NCI-H526 (cell line): ENCODE data around the gene MAP4K3.

Source experiments
- DNase-seq, 2 experiments: peaks; one replicate each; lab custom pipeline; 2025; lab: John Stamatoyannopoulos, UW

MAP4K3 gene

DNA sequence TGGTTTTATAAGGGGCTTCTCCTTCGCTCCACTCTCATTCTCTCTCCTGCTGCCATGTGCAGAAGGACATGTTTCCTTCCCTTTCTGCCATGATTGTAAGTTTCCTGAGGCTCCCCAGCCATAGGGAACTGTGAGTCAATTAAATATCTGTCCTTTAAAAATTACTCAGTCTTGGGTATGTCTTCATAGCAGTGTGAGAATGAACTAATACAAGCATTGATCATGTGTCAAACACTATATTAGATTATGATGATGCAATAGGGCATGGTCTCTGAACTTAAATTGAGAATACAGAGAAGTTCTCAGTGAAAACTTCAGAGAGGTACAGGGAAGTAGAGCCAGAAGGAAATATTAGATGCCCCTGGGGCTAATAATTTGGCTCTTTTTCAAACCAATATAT lies 5.9 kb upstream of the MAP4K3 start:
- no peak for DNase-seq

DNA sequence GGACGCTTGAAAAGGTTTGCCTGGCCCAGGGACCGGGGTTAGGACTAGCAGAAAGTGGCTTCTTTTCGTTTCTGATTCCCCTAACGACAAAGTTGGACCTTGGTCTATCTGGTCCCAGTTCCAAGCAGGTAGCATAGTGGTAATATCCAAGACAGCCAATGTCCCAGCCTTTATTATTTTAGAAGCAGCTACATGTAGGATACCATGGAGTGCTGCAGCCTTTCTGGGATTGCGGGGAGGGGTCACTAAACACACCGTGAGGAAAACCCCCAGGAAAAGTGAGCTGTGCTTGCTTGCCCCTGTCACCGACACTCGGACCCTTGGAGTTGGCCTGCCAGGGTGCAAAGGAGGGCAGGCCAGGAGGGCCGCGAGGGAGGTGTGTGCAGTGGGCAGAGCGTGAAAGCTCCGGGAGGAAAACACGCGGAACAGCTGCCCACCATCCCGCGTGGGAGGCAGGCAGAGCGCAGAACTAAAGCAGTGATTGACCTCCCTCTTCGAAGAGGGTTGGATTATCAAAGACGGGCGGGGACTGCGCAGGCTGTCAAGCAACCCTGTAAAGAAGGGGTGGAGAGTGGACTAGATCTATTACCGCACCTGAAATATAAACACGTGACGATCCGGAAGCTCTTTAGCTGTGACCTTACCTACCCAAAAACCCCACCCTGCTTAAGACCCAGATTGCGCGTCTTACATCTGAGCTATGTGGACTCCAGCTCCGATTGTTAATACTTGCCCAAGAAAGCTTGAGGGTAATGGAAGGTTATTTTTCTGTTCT lies 624 bp upstream of the MAP4K3 start:
- peak; percentile 71 to 75 for DNase-seq

DNA sequence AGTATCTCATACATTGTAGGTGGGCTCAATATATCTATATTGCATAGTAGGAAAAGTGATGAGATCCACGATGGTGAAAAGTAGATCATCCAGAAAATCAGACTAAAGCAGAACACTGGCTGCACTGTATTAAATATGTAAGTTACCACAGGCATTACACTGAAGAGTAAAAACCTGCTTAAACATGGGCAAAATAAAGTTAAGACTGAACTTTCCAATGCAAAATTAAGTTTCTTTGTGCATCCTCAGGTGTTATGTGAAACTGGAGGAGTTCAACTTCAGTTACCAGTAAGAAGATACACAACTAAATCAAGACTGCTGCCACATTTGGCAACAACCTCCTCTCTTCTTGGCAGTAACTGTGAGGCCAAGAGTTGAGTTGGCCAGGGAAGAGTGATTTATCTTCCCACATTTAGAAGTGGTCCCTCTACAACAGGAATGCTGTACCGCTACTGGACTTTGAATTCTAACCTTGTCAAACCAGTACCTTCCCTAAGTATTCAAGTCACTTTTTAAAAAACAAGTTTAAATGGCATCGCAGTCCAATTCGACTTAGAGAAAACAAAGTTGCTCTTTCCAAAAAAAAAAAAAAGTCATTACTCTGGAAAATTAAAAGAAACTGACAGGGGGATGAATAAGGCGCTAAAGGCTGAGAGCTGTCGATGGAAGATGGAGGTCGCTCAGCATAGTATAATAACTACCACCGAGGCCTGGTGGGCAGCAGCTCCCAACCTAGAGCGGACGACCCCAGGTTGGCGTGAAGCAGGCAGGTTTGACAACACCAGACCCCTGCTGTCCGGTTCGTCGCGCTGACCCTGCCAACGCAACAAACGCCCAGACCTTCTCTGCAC lies 1.1 kb downstream of the MAP4K3 start:
- peak in 1 of 2 experiments; percentile 26 for DNase-seq

DNA sequence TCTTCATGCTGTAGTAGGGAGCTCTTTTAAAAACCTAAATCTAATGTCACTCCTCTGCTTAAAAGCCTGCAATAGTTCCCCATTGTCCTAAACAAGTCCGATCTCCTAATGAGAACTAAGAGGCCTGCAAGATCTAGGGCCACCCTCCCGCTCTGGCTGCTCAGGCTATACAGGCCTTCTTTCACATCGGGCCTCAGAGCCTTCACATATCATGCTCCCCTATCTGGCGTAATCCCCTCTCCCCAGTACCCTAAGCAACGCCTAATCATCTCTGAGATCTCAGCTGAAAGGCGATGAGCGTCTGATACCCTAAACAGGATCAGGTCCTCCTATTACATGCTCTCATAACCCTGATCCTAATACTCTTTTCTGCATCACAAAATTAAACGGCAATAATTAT lies 1.9 kb downstream of the MAP4K3 start:
- peak in 1 of 2 experiments; percentile 22 for DNase-seq

DNA sequence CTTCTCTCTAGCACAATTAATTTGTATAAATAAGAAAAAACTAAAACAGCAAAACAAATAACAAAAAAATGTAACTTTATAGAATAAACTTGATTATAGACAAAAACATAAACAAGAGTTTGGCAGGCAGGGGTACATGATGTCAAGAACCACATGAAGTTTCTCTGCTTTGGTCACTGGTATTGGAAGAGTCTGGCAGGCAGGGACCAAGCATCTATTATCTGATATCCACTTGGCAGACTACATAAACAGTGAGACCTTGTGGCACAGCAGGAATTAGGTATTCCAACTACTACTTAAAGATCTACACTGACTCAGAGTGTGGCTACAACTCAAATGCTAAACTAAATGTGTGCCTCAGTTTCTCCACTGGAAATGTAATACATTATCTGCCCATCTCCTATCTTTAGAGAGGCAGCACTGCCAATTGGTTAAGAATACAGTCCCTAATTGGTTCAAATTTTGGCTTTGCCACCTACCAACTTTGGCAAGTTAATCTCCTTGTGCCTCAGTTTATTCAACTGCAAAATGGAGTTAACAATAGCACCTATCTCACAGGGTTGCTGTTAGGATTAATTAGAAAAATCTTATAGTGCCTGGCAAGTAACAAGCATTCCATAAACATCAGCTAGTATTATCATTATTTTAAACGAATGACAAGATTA lies 2.7 kb downstream of the MAP4K3 start:
- DNase-seq: no peak

DNA sequence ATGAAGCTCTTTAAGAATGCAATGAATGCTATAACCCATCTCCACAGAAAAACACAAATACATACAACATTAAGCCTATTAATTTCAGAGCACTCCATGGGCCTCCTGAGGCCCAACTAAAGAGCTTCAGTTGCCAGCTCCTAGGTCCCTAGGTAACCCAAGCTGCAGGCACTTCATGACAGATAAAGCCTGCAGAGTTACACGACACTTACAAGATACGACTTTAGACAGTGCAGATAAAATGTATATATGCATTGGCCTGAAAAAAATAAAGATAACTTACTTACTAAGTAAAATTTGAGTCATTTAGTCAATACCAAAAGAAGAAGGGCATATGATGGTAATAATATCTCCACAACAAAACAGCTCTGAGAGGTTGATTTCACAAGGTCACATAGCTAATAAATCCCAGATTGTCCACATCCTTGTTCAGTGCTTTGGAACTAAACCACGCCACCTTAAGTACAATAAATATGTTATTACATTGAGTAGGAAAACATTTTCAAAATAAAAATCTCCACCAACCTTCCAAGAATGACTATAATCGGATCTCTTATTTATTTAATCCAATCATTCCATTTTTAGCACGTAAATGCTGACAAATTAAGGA lies 3.4 kb downstream of the MAP4K3 start:
- no peak for DNase-seq

DNA sequence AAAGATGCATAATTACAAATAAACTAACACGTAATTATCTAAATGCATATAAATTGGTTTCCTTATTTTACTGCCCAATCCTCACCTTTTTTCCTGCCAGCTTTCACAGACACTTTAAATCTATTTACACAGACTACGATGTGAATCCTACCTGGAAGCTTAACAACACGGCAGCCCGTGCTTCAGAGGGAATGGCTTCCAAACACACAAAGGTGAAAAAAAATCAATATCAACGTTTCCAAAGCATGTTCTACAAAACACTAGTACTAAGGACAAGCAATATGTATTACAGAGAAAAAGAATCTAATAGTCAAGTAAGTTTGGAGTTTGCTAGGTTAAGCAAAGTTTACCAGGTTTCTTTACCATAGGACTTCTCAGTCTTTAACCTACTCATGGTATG lies 4.4 kb downstream of the MAP4K3 start:
- no peak for DNase-seq

DNA sequence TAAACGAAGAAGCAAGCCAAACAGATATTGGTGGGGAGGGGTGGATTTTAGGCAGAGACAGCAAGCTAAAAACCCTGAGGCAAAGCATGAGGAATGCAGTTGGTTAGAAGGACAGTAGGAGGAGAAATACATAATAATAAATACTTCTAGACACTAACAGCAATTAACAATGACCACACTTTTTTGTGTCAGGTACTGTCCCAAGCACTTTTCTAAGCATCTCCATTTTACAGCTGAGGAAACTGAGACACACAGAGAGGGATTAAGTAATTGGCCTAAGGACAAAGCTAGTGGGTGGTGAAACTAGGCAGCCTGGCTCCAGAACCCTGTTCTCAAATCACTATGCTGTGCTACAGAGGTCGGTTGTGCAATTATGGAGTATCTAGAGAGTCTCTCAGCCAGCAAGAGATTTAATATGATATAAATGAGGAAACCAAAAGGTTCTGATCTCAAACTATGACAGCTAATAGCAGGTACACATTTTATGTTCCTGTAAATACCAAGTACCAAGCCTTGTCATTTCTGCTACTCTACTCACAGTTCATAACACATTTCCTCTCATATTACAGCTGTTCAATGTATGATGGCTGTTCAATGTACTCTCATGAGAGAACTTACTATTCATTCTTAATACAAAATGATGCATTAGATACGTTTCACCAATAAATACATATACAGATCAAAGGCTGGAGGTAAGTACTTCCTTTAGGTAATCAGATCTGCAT lies 5.3 kb downstream of the MAP4K3 start:
- DNase-seq: no peak

DNA sequence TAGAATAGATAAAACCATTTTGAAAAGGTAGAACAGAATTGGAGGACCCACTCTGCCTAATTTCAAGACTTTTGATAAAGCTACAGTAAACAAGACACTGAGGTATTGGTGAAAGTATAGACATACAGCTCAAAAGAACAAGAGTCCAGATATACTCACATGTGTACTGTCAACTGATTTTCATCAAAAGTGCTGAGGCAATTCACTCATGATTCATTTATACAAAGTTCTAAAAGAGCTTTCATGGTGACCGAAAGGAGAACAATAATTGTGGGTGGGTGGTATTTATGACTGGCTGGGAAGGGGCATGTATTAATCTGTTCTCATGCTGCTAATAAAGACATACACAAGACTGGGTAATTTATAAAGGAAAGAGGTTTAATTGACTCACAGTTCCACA lies 7.3 kb downstream of the MAP4K3 start:
- DNase-seq: no peak

DNA sequence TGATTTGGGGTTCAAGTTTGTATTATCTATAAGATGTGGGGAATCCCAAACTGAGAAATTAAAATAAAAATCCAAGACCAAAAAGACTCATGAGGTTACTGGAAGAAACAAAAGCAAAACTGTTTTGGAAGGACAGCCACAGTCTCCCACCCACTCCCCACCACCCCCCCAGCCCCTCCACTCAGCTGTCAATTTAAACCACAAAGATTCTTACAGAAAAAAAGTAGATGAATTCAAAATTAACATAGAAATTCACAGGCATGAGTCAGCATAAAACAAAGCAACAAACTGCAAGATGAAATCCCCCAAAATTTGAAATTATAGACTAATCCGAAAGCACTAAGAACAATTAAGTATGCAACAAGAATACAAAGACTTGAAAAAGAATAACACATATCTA lies 12.1 kb downstream of the MAP4K3 start:
- DNase-seq: no peak

DNA sequence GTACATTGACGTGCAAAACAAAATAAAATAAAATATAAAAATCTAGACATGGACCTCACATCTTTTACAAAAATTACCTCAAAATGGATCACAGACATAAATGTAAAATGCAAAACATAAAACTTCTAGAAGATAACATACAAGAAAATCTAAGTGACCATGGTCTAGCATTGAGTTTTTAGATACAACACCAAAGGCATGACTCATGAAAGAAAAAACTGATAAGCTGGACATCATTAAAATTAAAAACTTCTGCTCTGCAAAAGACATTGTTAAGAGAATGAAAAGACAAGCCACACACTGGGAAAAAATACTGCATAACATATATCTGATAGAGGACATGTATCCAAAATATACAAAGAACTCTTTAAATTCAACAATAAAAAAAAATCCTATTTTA lies 14.4 kb downstream of the MAP4K3 start:
- no peak for DNase-seq

DNA sequence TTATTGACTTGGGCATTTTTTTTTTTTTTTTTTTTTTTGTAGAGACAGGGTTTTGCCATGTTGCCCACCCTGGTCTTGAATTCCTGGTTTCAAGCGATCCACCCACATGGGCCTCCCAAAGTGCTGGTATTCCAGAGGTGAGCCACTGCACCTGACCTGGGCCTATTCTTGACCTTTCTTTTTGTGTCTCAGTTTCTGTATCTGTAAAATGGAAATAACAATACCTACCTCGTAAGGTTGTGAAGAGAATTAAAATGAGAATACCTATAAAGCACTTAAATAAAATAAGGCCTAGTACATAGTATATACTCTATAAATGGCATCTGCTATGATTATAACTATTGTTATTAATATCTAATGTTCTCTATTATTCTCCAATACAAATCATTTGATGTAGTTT lies 15.7 kb downstream of the MAP4K3 start:
- no peak for DNase-seq

DNA sequence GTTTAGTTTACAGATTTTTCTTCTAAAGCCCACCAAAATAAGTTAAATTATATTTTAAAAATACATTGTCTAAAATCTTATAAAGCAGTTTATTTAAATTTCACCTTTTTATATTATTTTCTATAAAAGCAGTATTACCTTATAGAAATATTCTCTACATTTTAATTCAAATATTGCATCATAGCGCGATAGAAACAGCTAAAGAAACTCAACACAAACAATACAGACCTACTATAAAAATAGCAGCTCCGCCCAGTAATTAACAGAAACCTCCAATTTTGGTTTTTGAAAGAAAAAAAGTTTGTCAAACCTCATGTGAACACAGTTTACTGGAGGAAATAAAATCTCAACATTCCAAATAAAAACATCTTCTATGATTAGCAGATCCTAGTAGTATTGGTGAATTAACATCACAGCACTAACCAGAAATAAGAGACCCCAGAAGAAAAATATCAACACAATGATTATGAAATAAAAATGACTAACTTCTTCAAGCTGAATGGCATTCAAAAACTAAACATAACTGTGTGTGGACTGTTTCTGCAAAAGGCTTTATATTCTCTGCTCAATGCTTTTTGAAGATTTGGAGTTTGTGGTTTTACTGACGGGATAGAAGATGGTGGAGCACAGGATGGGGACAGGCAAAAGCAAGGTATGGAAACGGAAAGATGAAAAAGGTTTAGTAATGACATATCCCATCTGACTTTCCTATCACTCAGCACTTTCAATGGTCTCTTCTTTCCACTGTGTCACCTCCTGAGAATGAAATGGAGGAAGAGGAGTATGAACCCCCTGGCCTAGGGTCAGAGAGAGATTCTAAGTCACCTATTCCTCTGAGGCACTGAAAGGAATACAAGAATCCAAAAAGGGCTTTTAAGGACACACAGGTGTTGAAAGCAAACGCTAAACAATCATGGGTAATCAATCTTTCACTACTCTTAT lies 17.5 kb downstream of the MAP4K3 start:
- DNase-seq: no peak

DNA sequence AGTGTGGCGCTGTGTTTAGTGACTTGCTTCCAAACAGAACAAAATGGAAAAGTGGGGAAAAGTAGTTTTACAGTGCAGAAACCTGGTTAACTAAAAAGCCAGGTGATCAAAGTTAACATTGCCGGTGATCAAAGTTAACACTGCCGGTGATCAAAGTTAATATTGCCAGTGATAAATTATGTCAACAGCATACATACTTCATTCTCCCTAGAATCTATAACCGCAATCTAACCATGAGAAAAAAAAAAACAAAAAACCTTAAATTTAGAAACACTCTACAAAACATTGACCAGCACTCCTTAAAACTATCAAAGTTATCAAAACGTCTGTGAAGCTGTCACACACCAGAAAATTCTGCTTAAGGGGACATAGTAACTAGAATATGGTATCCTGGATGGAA lies 18.6 kb downstream of the MAP4K3 start:
- DNase-seq: no peak

DNA sequence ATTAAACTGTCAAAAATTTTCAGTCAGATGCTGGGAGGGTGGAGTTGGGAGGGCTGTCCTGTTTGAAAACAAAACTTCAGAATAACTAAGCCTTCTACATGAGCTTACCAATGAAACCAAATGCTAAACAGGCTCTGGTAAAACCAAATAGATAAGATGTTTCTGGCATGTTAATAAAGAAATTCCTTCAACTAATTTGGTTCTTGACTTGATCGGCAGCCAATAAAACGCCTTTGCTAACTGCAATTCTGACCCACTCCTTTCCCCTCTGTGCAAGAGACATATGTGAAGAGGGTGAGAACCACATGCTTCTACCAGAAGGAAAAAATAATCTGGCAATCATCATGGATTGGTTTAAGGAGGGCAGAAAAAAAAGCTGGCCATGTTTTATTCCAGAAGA lies 20.9 kb downstream of the MAP4K3 start:
- DNase-seq: no peak

DNA sequence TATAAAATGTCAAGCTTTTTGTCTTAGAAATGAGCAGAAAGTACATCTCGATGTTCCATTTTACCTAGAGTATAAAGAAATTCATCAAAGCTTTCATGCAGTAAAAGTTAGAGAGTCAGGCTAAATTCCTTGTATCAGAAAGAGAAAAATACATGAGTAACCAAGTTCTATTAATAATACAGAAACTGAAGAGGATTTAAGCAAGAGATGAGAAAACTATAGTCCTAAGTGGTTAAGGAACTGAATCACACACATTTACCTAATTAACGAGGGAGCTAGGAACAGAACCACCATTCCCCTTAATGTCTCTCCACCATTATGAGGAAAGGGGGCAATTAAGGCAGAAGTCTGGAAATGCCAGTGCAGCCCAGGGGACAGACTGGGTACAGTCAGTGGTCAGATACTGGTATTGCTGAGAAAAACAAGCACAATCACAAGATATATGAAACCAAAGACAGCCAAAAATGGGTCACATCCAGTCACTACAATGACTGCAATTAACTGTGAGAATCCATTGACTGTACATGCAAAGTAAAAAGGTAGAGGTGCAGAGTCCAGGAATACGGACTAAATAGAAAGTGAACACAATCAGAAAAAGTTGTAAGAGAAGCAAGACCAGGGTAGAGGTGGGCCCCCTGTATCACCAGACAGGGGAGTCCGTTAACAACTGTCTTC lies 23.9 kb downstream of the MAP4K3 start:
- DNase-seq: no peak

DNA sequence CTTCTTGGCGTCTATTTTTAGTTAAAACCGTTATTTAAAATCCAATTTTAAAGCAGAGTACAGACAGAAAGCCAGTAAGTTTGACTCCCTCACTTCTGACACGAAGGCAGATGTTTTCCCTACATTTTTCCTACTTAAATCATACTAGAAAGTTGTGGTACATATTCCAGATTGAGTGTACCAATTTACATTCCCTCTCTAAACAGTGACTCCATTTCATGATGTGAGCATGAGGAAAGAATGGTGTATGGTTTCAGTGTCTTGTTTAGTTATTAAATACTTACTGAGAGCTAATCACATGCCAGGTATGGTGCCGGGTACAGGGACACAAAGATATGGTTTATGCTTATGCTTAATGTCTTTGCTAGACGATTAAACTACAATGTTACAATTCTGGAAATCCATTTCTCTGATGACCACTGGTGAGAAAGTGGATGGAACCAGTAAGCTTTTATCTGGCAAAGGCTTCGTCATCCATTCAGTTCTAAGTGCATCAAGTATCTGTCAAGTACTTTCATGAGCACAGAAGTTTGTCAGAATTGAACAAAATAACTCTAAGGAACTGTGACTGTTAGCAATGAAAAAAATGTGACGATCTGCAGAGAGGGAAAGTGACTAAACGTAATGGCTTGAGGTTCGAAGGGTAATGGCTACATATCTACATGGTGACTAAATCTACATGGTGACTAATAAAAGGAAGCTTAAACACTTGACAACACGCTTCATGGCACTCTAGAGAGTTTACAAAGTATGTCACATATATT lies 25.7 kb downstream of the MAP4K3 start:
- DNase-seq: no peak

DNA sequence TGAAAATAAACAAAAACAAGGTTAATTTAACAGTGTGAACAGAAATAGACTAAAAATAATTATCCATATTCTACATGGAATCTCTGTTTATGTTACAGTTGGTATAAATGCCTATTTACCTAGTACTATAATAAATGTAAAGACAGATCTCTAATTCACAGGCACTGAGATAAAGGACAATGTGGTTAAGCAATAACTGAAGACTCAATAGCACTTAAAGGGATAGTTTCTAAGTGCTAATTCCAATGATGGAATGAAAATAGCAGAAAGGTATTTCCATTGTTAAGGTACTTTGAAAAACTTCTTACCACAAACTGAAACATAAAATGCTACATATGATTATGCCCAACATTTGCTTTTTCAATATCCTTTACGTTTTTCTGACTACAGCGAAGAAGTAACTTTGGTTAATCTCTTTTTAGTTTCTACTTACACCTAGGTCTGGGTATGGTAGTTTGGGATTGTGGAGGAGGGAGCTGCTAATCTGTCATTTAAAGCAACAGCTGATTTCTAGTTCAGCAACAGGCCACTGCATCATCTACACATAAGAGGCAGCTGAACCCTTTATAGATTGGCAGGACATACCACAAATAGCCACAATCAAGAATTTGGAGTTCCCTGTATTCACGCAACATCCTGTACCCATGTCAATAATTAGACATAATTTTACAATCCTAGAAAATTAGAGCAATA lies 27.2 kb downstream of the MAP4K3 start:
- DNase-seq: no peak
